HG02840 (cell line): ENCODE data around the gene PLEKHN1.

Experiments used
- ATAC-seq: cut with Tn5 transposase; IDR thresholded peaks from one replicate; pipeline ENCODE4 v1.9.1; 2021; ENCODE audit warnings: mild to moderate bottlenecking, moderate library complexity, moderate number of reproducible peaks; ENCODE audit not compliant: unreplicated experiment, low FRiP score

The PLEKHN1 gene

DNA sequence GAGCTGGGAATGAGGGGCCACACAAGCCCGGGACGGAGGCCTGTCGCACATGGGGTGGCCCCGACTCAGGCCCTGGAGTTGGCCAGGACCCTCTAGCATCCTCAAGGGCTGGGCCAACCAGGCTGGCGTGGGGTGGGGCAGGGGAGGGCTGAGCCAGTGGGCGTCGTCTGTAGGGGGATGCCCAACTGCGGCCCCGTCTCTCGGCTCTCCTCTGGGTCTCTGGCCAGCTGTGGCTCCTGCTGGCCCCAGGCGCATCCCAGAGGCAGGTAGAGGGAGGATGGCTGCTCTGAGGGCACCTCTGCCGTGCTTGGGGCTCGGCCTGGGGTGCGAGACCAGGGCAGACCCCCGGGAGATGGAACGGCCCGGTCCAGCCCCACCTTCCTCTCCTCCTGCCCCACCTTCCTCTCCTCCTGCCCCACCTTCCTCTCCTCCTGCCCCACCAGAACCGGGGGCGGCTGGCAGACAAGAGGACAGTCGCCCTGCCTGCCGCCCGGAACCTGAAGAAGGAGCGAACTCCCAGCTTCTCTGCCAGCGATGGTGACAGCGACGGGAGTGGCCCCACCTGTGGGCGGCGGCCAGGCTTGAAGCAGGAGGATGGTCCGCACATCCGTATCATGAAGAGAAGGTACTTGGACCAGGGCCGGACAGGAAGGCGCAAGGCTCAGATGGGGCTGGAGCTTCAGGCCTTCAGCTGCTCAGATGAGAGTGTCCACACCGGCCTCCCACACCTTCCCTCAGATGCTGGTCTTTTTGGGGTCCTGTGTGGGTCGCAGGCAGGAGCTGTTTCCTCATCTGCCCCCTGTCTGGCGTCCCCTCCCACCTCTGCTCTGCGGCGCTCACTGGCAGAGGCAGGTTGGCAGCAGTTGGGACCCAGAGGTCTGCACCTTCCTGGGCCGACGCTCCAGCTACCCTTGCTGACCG, 36.3 kb upstream of the PLEKHN1 start:
- no peak for ATAC-seq

- no peak for ATAC-seq
Observed at GRCh38 chr1:930633-931138, 35.6 kb upstream of the PLEKHN1 start.

GRCh38 chr1:931380-932172, 34.7 kb upstream of the PLEKHN1 start:
- no peak for ATAC-seq

DNA sequence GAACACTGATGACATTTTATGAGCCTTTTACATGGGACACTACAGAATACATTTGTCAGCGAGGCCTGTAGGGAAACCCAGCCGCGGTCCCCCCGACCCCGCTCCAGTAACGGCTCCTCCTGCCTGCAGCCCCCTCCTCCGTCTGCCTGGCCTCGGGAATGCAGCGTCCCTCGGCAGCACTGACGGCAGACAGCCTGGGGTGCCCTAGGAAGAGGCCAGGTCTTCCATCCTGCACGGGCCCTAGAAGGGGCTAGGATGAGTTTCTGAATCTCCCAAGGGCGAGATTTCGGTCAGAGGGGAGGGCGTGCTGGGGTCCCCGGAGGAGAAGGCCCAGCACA, 34.1 kb upstream of the PLEKHN1 start:
- ATAC-seq: no peak

- ATAC-seq: no peak
Observed at GRCh38 chr1:932776-933602, 33.3 kb upstream of the PLEKHN1 start.

GRCh38 chr1:933603-933940, 32.7 kb upstream of the PLEKHN1 start:
- ATAC-seq: no peak

DNA sequence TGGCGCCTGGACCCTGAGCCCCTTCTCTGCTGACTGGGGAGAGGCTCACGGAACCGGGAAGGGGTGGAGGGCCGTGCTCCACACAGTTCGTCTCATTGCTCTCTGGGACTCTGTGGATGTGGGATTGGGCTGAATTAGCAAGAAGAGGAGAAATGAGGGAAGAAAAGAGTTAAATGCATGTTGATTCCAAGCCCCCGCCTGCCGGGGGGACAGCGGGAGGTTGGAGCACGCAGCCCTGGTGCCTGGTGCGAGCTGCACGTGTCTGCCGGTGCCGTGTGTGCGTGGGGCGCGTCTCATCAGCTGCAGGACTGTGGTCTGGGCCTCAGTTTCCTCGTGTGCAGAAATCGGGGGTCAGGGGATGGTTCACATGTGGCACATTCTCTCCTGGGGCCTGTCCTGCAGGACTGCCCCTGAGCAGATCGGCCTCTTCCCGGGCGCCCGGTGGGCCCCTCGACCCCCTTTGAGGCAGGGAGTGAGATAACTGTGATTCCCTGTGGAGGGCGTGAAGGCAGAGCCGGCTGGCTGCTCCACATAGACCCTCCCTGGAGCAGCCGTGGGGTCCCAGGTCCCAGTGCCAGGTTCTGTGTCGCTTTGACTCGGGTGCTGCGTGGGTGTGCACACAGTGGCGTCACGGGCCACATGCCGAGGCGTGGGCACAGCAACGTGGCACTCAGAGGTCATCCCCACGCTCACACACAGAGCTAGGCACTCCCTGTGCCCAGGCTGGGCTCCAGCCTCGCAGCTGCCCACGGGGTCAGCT, 31.1 kb upstream of the PLEKHN1 start:
- ATAC-seq: no peak

GRCh38 chr1:935751-936231, 30.5 kb upstream of the PLEKHN1 start:
- no peak for ATAC-seq

GRCh38 chr1:936348-937264, 29.7 kb upstream of the PLEKHN1 start:
- ATAC-seq: no peak

GRCh38 chr1:937521-937920, 28.8 kb upstream of the PLEKHN1 start:
- ATAC-seq: no peak

DNA sequence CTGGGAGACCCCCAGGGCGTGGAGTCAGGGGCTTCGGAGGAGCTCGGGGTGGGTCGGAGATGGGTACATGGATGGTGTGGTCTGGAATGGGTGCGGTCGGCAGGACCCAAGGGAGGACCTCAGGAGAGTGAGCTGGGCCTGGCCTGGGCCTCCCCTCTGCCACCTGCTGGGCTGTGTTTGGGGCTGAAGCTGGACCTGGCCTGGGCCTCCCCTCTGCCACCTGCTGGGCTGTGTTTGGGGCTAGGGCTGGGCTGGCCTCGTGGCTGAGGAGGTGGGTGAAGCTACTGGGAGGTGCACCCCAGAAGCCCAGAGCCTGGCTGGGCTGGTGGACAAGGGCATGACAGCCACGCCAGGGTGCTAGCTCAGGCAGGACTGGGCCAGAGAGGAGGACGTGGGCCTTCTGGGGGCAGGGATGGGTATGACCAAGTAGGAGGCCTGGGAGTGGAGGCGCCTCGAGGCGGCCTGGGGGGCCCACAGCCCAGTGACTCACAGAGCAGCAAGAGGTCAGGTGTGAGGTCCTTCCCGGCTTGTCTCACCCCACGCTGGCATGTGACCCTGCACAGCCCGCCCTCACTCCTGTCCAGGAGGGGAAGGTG, 28.1 kb upstream of the PLEKHN1 start:
- ATAC-seq: no peak

- no peak for ATAC-seq
Observed at GRCh38 chr1:938711-939489, 27.4 kb upstream of the PLEKHN1 start.

DNA sequence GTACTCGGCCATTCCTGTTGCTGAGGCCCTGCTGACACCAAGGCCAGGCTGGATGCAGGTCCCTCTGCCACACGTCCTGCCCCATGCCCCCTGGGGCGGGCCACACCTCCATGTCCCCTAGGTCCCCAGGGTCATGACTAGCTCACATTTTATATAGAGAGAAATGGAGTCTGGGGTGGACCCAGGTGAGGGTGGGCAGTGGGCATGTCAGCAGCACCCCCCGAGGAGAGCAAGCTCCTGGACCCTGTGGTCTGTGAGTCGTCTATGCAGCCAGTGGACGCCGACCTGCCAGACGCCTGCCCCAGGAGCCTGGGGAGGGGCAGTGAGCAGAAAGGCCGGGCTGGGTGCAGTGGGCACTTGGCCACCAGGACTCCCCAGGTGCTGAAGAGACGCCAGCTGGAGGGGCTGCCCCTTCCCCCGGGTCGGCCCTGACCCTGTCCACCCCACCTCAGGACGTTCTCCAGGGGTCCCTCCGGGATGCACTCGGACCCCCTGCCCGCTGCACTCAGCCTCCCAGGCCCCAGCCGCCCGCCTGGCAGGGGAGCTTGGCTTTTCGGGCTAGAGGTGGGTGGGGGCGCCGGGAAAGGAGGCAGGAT, 26.7 kb upstream of the PLEKHN1 start:
- ATAC-seq: no peak

DNA sequence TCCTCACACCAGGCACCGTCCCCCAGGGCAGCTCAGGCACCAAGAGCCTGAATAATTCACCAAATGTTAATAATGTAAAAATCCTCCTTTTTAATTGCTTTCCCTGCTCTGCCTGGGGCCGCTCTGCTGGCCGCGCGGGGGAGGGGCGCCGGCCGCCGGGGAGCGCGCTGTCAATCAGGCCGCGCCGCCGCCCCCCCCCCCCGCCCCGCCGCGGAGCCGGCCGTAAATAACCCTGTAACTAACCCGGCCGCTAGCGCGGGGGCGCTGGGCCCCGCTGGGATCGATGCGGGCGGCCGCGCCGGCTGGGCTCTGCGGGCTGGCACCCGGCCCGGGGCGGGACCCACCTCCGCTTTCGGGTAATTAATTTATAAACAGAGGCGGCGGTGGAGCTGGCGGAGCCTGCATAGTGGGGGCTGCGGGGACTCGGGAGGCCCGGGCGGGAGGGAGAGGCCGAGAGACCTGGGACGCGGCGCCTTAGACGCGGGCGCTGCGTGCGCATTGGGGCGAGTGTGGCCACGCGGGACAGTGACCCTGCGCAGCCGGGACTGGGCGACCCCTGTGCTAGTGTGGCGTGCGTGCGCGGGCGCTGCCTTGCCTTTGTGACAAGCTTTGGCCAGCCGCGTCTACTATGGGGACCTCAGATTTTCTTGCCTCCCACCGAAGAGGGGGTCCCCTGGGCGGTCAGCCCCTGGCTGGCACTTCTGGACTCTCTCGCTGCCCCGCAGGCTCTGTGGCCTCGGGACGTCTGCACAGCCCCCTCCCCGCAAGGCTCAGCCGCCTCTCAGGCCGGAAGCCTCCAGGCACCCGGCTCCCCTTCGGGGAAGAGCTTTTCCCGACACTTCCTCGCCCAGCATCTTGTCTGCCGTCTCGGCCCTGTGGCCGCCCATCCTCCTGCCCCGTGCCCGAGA, 25.9 kb upstream of the PLEKHN1 start:
- ATAC-seq: no peak

DNA sequence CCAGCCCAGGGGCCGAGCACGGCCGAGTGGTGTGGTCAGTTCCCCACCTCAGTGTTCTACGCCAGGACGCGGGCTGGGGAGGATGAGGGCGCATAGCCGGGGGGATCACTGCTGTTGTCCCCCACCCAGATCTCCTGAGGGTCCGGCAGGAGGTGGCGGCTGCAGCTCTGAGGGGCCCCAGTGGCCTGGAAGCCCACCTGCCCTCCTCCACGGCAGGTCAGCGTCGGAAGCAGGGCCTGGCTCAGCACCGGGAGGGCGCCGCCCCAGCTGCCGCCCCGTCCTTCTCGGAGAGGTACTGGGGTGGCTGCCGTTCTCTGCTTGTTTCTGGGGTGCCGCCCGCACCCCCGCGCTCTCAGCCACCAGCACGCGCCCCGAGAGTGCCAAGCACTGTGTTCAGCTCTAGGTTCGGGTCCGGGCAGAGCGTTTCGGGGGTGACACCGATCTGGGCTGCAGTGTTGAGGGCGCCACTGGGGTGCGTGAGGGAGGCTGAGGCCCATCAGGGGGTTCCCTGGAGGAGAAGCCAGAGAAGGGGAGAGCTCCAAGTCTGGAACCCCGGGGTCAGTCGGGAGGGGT, 25.2 kb upstream of the PLEKHN1 start:
- ATAC-seq: no peak
